NCI-H2081 treated with DMSO at 0.1 percent for 48 hours (cell line): Measurements from ENCODE around the gene CCL26.
"Not testable (repeated sequence)": the region's sequence is repeated elsewhere in the genome, so short reads cannot be mapped to it uniquely, and the experiment has no call there.

Experiments
- DNase-seq: peaks from one replicate; lab custom pipeline; 2025; lab: John Stamatoyannopoulos, UW

CCL26 gene

GRCh38 chr7:75792567-75792966 lies 20.6 kb upstream of the CCL26 start:
- not testable (repeated sequence) for DNase-seq

- DNase-seq = no peak
Observed at GRCh38 chr7:75789361-75789924, 17.4 kb upstream of the CCL26 start.

- DNase-seq = not testable (repeated sequence)
Observed at GRCh38 chr7:75788154-75788847, 16.3 kb upstream of the CCL26 start.

GRCh38 chr7:75783058-75783457 lies 11.0 kb upstream of the CCL26 start:
- not testable (repeated sequence) for DNase-seq

- DNase-seq = not testable (repeated sequence)
Observed at GRCh38 chr7:75780647-75781273, 8.7 kb upstream of the CCL26 start.

GRCh38 chr7:75779516-75779915 lies 7.5 kb upstream of the CCL26 start:
- not testable (repeated sequence) for DNase-seq

GRCh38 chr7:75779035-75779434 lies 7.0 kb upstream of the CCL26 start:
- DNase-seq = not testable (repeated sequence)

- DNase-seq = no peak
Observed at GRCh38 chr7:75776295-75776971, 4.4 kb upstream of the CCL26 start.

- DNase-seq = not testable (repeated sequence)
Observed at GRCh38 chr7:75773958-75774357, 1.9 kb upstream of the CCL26 start.

- DNase-seq = no peak
Observed at GRCh38 chr7:75771224-75771623, 787 bp downstream of the CCL26 start.

- peak; percentile 40 for DNase-seq
Observed at GRCh38 chr7:75762350-75762917, 9.6 kb downstream of the CCL26 start.

- not testable (repeated sequence) for DNase-seq
Observed at GRCh38 chr7:75761801-75762200, 10.2 kb downstream of the CCL26 start.

- no peak for DNase-seq
Observed at GRCh38 chr7:75758491-75758890, 13.5 kb downstream of the CCL26 start.

- no peak for DNase-seq
Observed at GRCh38 chr7:75757860-75758259, 14.2 kb downstream of the CCL26 start.

- no peak for DNase-seq
Observed at GRCh38 chr7:75756991-75757676, 14.9 kb downstream of the CCL26 start.

- DNase-seq = no peak
Observed at GRCh38 chr7:75756206-75756990, 15.6 kb downstream of the CCL26 start.

GRCh38 chr7:75743455-75743859 lies 28.6 kb downstream of the CCL26 start:
- no peak for DNase-seq

GRCh38 chr7:75740846-75741497 lies 31.0 kb downstream of the CCL26 start:
- no peak for DNase-seq

GRCh38 chr7:75739796-75740672 lies 32.0 kb downstream of the CCL26 start:
- DNase-seq = no peak
